GM18867 (cell line): ENCODE data around the gene C4BPB.

ENCODE experiments used
- ATAC-seq: cut with Tn5 transposase; IDR thresholded peaks from one replicate; pipeline ENCODE4 v1.9.1; 2021; ENCODE audit warnings: mild to moderate bottlenecking, moderate library complexity; ENCODE audit not compliant: unreplicated experiment

The C4BPB gene

GRCh38 chr1:207130252-207131036 lies 41.8 kb downstream of the C4BPB start:
- no peak for ATAC-seq

DNA sequence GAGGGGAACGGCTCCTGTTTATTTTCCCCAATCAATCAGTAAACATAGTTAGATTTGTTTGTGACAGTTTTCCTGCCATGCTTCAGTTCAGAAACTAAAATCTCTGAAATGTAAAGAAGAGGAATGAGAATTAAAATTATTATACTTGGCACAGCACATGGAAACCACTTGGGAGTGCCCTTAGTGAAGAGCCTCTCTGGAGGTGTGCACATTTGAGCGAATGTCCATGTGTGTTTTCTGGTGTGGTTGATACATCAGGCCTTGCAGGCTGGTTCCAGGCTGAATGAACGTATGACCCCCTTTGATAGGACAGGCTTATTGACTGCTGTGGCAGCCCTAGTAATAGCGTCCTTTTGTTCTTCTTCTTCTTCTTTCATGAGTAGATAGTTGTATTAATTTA lies 42.5 kb downstream of the C4BPB start:
- no peak for ATAC-seq

GRCh38 chr1:207134581-207134980 lies 45.9 kb downstream of the C4BPB start:
- ATAC-seq, result no peak

GRCh38 chr1:207139616-207140015 lies 51.0 kb downstream of the C4BPB start:
- no peak for ATAC-seq

DNA sequence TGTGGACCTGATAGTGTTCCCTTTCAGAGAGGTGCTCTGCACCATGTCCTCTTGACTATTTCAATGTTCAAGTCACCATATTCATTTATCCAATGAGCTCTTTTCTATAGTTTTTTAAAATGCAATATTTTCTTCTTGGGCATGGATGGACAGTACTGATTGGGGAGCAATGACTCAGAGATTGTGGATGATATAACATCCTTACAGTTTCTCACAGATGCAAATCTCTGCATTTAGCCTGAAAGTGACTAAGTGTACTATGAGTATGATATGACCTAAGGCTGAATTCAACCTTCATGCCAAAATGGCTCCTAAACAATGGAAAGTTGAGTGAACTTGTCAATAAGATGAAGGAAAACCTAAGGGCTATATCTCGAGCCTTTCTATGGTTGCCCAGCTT lies 51.9 kb downstream of the C4BPB start:
- no peak for ATAC-seq

DNA sequence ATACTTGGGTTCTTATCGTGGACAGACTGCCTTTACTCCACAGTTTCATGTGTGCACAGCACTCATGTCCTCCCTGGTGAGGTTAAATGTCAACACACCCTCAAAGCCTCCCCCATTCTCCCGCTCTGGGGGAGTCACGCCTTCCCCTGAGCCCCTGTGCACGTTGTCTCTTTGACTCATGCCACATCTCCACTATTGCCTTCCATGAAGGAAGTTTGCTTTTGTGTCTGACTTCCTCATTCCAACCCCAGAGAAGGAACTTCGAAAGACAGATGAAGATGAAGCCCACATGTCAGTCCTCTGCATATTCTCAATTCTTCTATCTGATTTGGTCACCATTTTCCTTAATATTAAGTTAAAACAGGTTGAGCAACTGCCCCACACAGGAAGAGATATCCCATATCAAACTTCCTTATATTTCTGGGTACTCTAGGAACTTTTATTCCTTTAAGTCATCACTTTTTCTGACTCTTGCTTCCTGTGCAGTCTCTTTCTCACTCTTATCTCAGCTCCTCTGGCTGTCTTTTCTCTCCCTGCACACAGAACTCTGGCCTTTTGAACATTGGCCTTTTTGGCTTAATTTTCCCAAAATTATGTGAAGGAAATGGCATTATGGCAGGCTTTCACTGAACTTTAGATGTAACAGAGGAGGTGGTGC lies 56.9 kb downstream of the C4BPB start:
- ATAC-seq, result no peak
